Measurements from ENCODE around the gene RNF5. TPM values are rescaled to one million over a fixed set of nuclear protein-coding genes. Genes with fewer than 3 reads are reported as not detected.
A peak's percentile ranks its signal among the peaks of the same experiment; 100 is the strongest.

The RNF5 gene
- polyA plus RNA-seq, 4 donors, result 95.7 to 113 (median 106) TPM

GRCh38 chr6:32151863-32152768, 26.1 kb upstream of the RNF5 start, which contains the start of gene PRRT1:
Gene PRRT1, minus strand, starts transcription at chr6:32151939. Its CDS starts 112 bp downstream, at chr6:32151827.
- no peak for DNase-seq (ENCODE audit: low read depth in 4 of 4, low spot score in 2 of 4)

DNA sequence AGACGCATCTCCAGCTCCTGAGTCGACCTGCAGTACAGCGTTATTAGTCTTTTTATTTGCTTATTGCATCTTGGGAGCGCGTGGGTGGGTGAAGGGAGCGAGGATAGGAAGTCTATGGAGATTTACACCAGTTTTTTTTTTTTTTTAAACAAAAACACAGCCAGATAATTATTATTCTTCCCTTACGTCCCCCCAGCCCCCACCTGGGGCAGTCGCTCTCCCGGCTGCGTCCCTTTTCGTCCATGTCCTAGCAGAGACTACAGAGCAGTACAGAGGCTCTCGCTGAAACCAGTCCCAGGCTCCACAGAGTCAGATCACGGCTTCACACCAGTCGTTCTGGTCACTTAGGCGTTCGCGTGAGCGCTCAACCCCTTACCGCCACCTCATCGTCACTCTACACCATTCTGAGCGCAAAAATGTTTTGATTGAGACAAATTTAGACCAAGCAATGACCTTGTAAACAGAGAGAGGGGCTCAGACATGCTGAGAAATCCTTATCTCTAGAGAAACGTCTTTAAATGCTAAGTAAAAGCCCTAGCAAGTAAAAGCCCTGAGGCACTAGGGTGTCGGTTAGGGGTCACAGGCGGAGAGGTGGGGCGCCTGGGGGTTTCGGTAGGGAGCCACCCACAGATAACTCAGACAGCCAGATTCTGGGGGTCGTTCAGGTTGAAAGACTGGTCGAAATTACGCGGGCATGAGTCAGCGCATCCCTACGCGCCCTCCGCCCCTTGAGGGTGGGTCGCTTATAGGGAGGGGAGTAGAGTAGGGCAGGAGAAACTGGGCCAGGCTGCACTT, 25.2 kb upstream of the RNF5 start:
- DNase-seq (ENCODE audit: low read depth in 4 of 4, low spot score in 2 of 4), result no peak

- DNase-seq (ENCODE audit: low read depth in 4 of 4, low spot score in 2 of 4), result peak; percentile 89 to 92 (median 91)
Observed at GRCh38 chr6:32153564-32154513, 24.4 kb upstream of the RNF5 start, which contains the start of gene PPT2. Gene PPT2, plus strand, starts transcription at chr6:32154141. Its CDS starts 454 bp downstream, at chr6:32154595.

DNA sequence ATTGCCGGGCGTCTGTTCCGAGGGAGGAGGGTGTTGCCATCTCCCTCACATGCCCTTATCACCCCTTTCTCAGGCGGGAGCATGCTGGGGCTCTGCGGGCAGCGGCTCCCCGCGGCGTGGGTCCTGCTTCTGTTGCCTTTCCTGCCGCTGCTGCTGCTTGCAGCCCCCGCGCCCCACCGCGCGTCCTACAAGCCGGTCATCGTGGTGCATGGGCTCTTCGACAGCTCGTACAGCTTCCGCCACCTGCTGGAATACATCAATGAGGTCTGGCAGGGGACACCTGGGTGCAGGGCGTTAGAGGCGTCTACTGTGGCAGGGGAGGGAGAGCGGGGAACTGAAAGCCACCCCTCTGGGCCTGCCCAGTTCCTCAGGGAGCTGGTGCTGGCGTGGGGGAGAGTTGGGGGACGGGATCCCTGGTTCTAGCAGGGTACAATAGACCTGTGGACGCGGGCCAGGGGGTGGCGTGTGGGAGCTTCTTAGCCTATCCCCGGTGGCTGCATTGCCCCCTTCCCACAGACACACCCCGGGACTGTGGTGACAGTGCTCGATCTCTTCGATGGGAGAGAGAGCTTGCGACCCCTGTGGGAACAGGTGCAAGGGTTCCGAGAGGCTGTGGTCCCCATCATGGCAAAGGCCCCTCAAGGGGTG, 23.6 kb upstream of the RNF5 start:
- DNase-seq (ENCODE audit: low read depth in 4 of 4, low spot score in 2 of 4), result no peak

GRCh38 chr6:32156891-32157290, 21.3 kb upstream of the RNF5 start:
- DNase-seq (ENCODE audit: low read depth in 4 of 4, low spot score in 2 of 4), result no peak

- DNase-seq (ENCODE audit: low read depth in 4 of 4, low spot score in 2 of 4), result no peak
Observed at GRCh38 chr6:32158052-32158451, 20.2 kb upstream of the RNF5 start.

- no peak for DNase-seq (ENCODE audit: low read depth in 4 of 4, low spot score in 2 of 4)
Observed at GRCh38 chr6:32163559-32164258, 14.5 kb upstream of the RNF5 start.

DNA sequence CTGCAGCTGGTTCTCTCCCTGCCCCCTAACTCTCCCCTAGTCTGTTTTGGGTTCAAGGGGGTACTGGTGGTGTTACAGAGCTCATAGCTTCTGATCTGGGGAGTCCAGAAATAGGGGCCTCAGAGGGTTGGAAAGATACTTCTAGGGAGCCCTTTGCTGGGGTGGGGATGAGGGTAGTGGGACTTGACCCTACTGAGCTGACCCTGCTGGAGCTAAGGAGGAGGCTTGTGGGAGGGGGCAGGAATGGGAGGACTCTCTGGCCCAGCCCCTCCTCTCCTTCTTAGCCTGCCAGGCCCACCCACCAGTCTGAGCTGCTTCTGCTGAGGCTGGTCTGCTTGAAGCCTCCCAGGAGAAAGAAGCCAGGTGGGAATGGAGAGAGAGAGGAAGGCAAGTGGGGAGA, 13.9 kb upstream of the RNF5 start, which contains the start of gene EGFL8:
EGFL8 (plus strand) TSS at position 301 of the 400 bp plus-strand sequence. CDS start 1,571 bp downstream, outside the sequence.
- DNase-seq (ENCODE audit: low read depth in 4 of 4, low spot score in 2 of 4), result no peak

DNA sequence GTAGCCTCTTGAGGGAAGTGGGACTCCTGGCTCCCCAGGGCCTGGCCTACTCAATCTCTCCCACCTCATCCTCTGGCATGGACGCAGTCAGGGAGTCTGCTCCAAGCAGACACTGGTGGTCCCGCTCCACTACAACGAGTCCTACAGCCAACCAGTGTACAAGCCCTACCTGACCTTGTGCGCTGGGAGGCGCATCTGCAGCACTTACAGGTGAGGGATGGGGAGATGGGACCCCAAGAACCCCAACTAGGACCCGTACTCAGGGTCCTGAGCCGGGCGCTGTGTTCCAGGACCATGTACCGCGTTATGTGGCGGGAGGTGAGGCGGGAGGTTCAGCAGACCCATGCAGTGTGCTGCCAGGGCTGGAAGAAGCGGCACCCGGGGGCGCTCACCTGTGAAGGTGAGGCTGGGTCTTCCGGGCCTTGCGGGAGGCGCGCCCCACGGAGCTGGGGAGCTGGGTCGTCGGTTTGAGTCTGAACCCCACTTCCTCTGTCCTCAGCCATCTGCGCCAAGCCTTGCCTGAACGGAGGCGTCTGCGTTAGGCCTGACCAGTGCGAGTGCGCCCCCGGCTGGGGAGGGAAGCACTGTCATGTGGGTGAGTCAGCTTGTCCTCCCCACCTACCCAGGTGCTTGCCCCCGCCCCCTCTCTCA, 11.7 kb upstream of the RNF5 start:
- DNase-seq (ENCODE audit: low read depth in 4 of 4, low spot score in 2 of 4), result no peak

GRCh38 chr6:32167154-32167760, 10.9 kb upstream of the RNF5 start:
- DNase-seq (ENCODE audit: low read depth in 4 of 4, low spot score in 2 of 4), result no peak

GRCh38 chr6:32167761-32168262, 10.4 kb upstream of the RNF5 start:
- DNase-seq (ENCODE audit: low read depth in 4 of 4, low spot score in 2 of 4), result no peak

GRCh38 chr6:32168350-32168749, 9.9 kb upstream of the RNF5 start:
- no peak for DNase-seq (ENCODE audit: low read depth in 4 of 4, low spot score in 2 of 4)

- DNase-seq (ENCODE audit: low read depth in 4 of 4, low spot score in 2 of 4), result no peak
Observed at GRCh38 chr6:32168807-32169591, 9.2 kb upstream of the RNF5 start.

DNA sequence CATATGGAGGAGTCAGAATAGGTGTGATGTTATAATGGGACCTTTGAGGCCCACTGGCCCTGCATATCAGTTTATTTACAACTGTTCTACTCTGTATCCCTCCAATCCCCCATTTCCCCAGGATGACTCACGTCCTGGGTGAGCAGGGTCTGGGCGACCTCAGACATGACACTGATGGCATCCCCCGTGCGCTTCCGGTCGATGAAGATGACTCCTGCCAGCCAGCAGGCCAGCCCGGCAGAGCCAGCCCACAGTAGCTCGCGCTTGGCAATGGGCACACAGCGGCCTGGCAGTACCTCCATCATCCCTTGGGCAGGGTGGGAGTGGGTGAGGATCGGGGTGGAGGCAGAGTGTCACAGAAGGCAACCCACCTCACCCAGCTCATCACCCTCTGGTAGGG, 7.9 kb upstream of the RNF5 start:
- no peak for DNase-seq (ENCODE audit: low read depth in 4 of 4, low spot score in 2 of 4)

DNA sequence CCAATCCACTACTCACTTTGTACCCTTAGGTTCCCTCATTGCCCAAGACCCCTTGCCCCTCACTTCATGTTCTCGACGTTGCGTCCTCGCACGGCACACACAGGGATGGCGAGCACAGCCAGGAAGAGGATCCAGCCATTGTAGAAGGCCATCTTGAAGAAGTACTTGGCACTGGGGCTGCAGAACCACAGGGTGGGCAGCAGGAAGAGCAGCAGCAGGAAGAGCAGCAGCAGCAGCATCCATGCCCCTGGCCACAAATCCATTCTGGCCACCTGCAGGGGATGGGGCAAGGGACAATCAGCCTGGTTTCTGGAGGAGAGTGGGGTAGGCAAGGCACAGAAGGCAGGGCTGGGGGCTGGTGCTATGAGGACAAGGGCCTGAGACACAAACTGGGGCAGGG, 7.0 kb upstream of the RNF5 start:
- DNase-seq (ENCODE audit: low read depth in 4 of 4, low spot score in 2 of 4), result no peak

DNA sequence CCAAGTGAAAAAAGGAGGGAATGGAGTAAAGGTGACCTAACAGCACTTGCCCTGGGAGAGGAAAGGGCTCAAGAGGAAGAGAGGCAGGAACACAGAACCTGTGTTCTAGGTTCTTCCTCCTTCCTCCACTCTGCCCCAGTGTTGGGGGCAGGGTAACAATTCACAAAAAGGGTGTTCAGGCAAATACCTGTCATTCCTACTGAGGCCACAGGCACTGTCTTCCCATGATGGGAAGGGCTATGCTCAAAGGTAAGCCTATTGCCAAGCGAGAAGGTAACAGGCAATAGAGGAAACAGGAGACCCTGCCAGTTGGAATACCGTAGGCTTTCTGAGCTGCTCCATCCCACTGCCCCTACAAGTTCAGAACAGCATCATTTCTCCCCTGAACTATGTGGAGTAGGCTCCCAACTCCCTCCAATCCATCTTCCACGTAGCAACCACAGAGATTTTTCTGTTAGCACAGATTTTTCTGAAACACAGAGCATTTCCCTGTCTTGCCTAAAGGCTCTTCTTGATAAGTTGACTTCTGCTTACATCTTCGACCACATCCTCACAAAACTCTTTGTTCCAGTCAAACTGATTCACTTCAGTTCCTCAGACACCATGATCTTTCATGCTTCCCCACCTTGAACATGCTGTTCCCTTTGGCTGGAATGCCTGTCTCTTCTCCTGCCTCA, 5.0 kb upstream of the RNF5 start:
- DNase-seq (ENCODE audit: low read depth in 4 of 4, low spot score in 2 of 4), result no peak

GRCh38 chr6:32174416-32174815, 3.8 kb upstream of the RNF5 start:
- DNase-seq (ENCODE audit: low read depth in 4 of 4, low spot score in 2 of 4), result no peak

Measured in left renal cortex interstitium (tissue), 4 donors.